Stimulated activated CD8-positive, alpha-beta memory T cell treated with anti-CD3 and anti-CD28 coated beads, Interleukin-12 subunit alpha, Interleukin-12 subunit beta, amount 100 ng/mL, for 1 hour (primary cell): Measurements from ENCODE around the gene ALDOA.

Experiments used
- DNase-seq: peaks from one replicate; pipeline ENCODE4 v3.0.0-alpha.2; 2020; ENCODE audit warnings: low read depth

ALDOA gene

GRCh38 chr16:30069611-30070462, 4.3 kb downstream of the ALDOA start:
- DNase-seq: no peak

- no peak for DNase-seq
These were observed 4.9 kb downstream of the ALDOA start for GRCh38 chr16:30070490-30070889.

- DNase-seq: peak; percentile 84
These were observed 10.1 kb downstream of the ALDOA start, which contains the start of gene PPP4C for GRCh38 chr16:30075503-30076275. PPP4C (plus strand) TSS chr16:30075994; CDS start chr16:30076378, 384 bp downstream.

GRCh38 chr16:30076276-30076791, 10.8 kb downstream of the ALDOA start:
- DNase-seq: no peak

DNA sequence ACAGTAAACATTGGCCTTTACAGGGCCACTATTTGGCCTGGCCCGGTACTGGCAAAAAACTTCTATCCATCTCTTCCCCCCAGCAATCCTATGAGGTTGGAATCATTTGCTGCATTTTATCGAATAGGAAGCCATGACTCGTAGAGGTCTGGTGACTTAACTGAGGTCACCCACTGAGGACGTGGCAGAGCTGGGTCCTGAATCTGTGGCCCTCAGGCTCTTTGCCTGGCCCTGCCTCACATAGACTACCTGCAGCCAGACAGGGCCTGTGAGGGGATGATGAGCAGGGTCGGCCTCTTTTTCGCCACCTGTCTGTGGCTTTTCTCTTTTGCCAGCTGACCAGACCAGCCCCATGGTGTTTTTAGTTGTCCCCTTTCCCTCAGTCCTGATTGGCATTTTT, 12.1 kb downstream of the ALDOA start:
- DNase-seq: no peak

GRCh38 chr16:30078744-30079143, 13.2 kb downstream of the ALDOA start:
- DNase-seq: no peak

GRCh38 chr16:30079480-30079879, 13.9 kb downstream of the ALDOA start:
- DNase-seq: no peak

DNA sequence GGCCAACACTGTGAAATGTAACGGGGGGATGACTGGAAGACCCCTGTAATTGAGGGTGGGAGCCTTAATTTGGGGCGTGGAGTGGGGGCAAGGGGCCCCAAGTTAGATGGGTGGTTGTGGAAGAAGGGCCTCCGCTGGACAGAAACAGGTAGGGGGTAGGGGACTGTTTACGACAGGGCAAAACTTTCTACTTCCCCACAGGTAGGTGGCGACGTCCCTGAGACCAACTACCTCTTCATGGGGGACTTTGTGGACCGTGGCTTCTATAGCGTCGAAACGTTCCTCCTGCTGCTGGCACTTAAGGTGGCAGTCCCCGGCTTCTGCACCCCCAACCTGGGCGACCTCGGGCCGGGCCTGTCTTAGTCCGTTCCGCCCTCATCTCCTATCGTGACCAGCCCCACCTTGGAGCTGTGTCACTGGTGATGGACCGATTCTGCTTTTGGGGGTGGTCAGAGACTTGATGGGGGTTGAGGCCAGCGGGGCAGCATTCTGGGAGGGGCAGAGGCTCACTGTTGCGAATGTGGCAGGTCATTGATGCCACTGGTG, 17.1 kb downstream of the ALDOA start:
- no peak for DNase-seq

- DNase-seq: no peak
These were observed 17.9 kb downstream of the ALDOA start for GRCh38 chr16:30083216-30084055.

- no peak for DNase-seq
These were observed 18.7 kb downstream of the ALDOA start for GRCh38 chr16:30084096-30084815.

DNA sequence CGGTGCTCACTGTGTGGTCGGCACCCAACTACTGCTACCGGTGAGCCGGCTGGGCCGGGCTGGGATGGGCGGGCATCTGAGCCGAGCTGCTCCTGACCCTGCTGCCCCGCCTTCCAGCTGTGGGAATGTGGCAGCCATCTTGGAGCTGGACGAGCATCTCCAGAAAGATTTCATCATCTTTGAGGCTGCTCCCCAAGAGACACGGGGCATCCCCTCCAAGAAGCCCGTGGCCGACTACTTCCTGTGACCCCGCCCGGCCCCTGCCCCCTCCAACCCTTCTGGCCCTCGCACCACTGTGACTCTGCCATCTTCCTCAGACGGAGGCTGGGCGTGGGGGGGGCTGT, 19.2 kb downstream of the ALDOA start:
- DNase-seq: no peak

GRCh38 chr16:30085247-30085646, 19.7 kb downstream of the ALDOA start:
- no peak for DNase-seq

DNA sequence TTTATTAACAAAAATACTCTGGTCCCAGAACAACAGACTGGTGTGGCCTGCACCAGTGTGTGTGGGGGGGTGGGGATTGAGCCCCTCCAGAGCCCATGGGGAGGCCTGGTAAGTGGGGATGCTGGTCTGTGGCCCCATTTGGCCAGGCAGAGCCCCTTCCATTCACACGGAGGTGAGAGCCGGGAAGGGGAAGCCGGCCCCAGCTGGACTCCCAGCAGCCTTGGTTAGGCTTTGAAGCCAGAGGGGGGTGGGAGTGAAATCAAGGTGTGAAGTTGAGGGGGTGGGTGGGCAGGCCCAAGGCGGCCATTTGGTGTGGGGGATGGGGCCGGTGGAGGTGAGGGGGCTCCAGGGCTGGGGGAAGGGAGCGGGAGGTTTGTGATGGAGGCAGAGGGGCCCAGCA, 20.3 kb downstream of the ALDOA start:
- no peak for DNase-seq

DNA sequence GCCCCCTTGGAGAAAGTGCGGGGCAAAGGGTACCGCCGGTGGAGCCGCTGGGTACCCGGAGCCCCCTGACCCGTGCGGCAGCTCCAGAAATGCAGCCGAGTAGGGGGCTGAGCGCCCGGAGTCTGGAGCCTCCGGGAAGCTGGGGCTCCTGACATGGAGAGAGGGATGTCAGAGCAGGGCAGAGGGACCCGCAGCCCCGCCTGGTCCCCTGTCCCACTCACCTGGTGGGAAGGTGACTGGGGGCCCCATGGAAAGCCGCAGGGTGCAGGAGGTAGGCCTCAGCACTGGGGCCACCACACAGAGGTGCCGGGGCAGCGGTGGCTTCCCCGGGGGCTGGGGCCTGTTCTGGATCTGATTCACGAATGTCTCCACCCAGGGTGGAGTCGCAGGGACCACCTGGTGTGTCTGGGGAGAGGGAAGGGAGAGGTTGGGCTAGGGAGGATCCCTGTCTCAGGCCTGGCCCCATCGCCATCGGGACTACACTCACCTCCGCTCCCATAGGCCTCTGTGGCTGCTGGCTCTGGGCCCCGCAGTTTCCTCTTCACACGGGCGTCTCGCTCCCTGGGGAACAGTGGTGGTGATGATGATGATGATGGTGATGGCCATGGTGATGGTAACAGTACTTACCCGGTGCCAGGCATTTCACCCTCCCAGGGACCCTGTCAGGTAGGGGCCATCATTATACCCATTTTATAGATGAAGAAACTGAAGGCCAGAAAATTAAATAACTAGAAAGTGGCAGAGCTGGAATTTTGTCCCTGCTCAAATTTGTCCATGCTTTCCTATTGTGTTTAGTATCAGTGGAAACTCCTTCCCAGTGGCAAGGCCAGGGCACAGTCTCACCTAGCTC, 21.0 kb downstream of the ALDOA start:
- no peak for DNase-seq

DNA sequence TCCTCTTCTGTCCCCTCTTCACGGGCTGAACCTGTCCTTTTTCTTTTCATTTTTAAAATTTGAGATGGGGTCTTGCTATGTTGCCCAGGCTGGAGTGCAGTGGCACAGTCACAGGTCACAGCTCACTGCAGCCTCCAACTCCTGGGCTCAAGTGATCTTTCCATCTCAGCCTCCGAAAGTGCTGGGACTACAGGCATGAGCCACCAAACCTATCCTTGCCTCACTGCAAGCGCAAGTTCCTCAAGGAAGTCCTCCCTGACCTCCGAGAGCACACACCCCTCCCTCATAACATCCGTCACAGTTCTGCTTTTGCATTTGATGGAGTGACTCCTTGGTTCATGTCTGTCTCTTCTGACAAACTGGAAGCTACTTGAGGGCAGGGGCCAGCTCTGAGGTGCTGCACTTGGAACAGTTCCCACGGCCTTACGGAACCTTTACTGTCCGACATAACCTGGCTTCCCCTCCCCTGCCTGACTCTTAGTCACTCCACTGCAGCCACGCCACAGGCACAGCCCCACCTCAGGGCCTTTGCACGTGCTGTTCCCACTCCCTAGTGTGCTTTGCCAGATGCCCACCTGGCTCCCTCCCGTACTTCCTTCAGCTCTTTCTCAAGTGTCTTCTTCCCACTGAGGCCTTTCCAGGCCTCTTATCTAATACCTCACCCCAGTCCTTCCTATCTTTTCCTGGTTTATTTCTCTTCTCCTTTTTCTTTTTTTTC, 21.8 kb downstream of the ALDOA start:
- no peak for DNase-seq

DNA sequence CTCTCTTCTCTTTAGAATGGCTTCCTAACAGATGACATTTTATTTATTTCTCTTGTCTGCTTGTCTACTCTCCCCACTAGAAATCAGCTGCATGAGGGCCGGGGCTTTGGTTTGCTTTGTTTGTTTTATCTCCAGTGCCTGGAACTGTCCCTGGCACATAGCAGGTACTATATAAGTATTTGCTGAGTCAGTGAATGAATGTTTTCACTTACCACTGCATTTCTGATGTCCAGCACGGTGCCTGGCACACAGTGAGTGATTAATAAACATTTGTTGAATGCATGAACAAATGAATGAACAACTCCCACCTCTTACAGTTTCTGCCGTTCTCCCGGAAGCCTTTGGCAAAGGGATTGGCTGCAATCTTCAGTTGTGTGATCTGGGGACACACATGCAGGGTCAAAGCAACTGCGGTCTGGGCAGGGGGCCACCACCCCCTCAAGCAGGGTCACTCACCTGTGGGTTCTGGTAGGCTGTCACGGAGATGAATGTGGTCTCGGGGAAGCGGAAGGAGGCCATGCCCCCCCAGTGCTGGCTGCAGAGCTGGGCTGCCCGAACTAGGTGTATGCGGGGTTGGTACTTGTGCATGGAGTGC, 22.8 kb downstream of the ALDOA start:
- no peak for DNase-seq

DNA sequence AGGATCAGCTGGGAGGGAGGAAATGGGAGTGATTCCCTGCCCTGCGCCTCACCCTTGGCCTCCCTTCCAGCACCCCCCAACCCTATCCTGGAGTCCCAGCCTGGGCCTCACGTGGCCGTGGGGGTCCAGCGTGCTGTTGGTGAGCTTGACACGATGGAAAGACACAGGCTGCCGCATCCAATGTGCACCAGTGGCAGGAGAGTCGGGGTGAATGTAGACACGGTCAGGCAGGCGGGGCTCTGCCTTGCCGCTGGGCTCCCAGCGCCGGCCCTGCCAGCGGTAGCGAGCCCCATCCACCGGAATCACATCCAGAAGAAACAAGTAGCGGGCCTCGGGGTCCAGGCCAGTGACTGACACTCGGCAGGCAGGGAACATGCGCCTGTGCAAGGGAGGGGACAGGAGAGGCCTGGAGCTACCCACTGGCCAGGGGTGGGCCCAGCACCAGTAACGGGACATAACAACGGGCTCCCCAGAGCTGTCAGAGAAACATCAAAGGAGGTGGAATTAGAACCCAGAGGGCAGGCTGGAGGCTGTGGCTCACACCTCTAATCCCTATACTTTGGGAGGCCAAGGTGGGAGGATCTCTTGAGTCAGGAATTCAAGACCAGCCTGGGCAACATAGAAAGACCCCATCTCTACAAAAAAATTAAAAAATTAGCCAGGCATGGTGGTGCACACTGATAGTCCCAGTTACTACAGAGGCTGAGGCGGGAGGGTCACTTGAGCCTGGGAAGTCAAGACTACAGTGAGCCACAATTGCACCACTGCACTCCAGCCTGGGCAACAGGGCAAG, 23.5 kb downstream of the ALDOA start:
- DNase-seq: no peak

GRCh38 chr16:30090610-30091331, 25.2 kb downstream of the ALDOA start:
- no peak for DNase-seq
